Measurements from ENCODE around the gene WWC1.
"Not testable (repeated sequence)": the region's sequence is repeated elsewhere in the genome, so short reads cannot be mapped to it uniquely, and the experiment has no call there.

Gene WWC1

GRCh38 chr5:168411871-168412270, 120.4 kb downstream of the WWC1 start:
- DNase-seq (ENCODE audit: low read depth) = no peak

GRCh38 chr5:168413062-168413461, 121.6 kb downstream of the WWC1 start:
- DNase-seq (ENCODE audit: low read depth) = no peak

GRCh38 chr5:168413596-168413995, 122.2 kb downstream of the WWC1 start:
- no peak for DNase-seq (ENCODE audit: low read depth)

GRCh38 chr5:168415401-168415800, 124.0 kb downstream of the WWC1 start:
- DNase-seq (ENCODE audit: low read depth) = no peak

- DNase-seq (ENCODE audit: low read depth) = no peak
Observed at GRCh38 chr5:168415971-168416370, 124.5 kb downstream of the WWC1 start.

- DNase-seq (ENCODE audit: low read depth) = no peak
Observed at GRCh38 chr5:168417731-168418429, 126.4 kb downstream of the WWC1 start.

- no peak for DNase-seq (ENCODE audit: low read depth)
Observed at GRCh38 chr5:168420461-168420860, 129.0 kb downstream of the WWC1 start.

- DNase-seq (ENCODE audit: low read depth) = no peak
Observed at GRCh38 chr5:168422431-168422830, 131.0 kb downstream of the WWC1 start.

- DNase-seq (ENCODE audit: low read depth) = no peak
Observed at GRCh38 chr5:168423478-168423877, 132.0 kb downstream of the WWC1 start.

- no peak for DNase-seq (ENCODE audit: low read depth)
Observed at GRCh38 chr5:168423971-168424370, 132.5 kb downstream of the WWC1 start.

- DNase-seq (ENCODE audit: low read depth) = no peak
Observed at GRCh38 chr5:168424594-168425323, 133.3 kb downstream of the WWC1 start.

GRCh38 chr5:168426007-168426863, 134.8 kb downstream of the WWC1 start:
- no peak for DNase-seq (ENCODE audit: low read depth)

GRCh38 chr5:168426864-168427172, 135.4 kb downstream of the WWC1 start:
- no peak for DNase-seq (ENCODE audit: low read depth)

- no peak for DNase-seq (ENCODE audit: low read depth)
Observed at GRCh38 chr5:168427224-168427623, 135.8 kb downstream of the WWC1 start.

- no peak for DNase-seq (ENCODE audit: low read depth)
Observed at GRCh38 chr5:168428552-168428951, 137.1 kb downstream of the WWC1 start.

GRCh38 chr5:168430296-168430695, 138.9 kb downstream of the WWC1 start:
- no peak for DNase-seq (ENCODE audit: low read depth)

- DNase-seq (ENCODE audit: low read depth) = no peak
Observed at GRCh38 chr5:168432903-168433302, 141.5 kb downstream of the WWC1 start.

- no peak for DNase-seq (ENCODE audit: low read depth)
Observed at GRCh38 chr5:168434001-168434400, 142.6 kb downstream of the WWC1 start.

- DNase-seq (ENCODE audit: low read depth) = no peak
Observed at GRCh38 chr5:168434746-168435321, 143.4 kb downstream of the WWC1 start.

- not testable (repeated sequence) for DNase-seq (ENCODE audit: low read depth)
Observed at GRCh38 chr5:168435340-168435739, 143.9 kb downstream of the WWC1 start.

GRCh38 chr5:168438349-168438748, 146.9 kb downstream of the WWC1 start:
- DNase-seq (ENCODE audit: low read depth) = no peak

GRCh38 chr5:168443533-168443932, 152.1 kb downstream of the WWC1 start:
- no peak for DNase-seq (ENCODE audit: low read depth)
